HepG2 (cell line): Measurements from ENCODE around the gene EPX. TPM values are rescaled to one million over a fixed set of nuclear protein-coding genes. Genes with fewer than 3 reads are reported as not detected.

ENCODE experiments used
- ATAC-seq: fragments of 200-7000 bp; cut with Tn5 transposase; 3 replicates; pipeline ENCODE4 v1.9.1; 2020; ENCODE audit warnings: mild to moderate bottlenecking, moderate library complexity
- BruUV-seq: library from RNA; stranded (reverse); fragments of 400-500 nt; replicated peaks from 2 replicates; lab custom pipeline; 2021; lab: Mats Ljungman, UMichigan
- CTCF ChIA-PET: fragments of 300-600 bp; formaldehyde crosslinking; extraction: SDS; loops from one replicate; lab custom pipeline; 2021; ENCODE audit warnings: low total read pairs, inconsistent platforms, low intra/inter-chr PET ratio; lab: Yijun Ruan, JAX
- POLR2A ChIA-PET: fragments of 350-600 bp; sonication (Branson Sonifier 250); formaldehyde crosslinking; loops from one replicate; lab custom pipeline; 2020; ENCODE audit warnings: antibody characterized with exemption, inconsistent platforms; lab: Yijun Ruan, JAX
- DNase-seq: peaks from one replicate; pipeline ENCODE4 v3.0.0-alpha.2; 2015; ENCODE audit warnings: low spot score
- FAIRE-seq: peaks from 3 replicates; lab custom pipeline; 2011; peaks lifted over from hg19 to GRCh38; lab: Jason Lieb, UNC
- H2AFZ ChIP-seq: one replicate; pipeline ENCODE4 v1.6.1; 2011; ENCODE audit warnings: low read length, inconsistent platforms
- H3K27ac ChIP-seq: fragments of 300-600 bp; 3 replicates; pipeline ENCODE4 v1.8.0; 2011; ENCODE audit warnings: mixed run types, mild to moderate bottlenecking, mixed read lengths, low read length, inconsistent platforms; ENCODE audit not compliant: insufficient read depth; ENCODE audit errors: extremely low read length
- H3K27me3 ChIP-seq, 2 experiments: fragments of 200-600 bp in 1 of 2; 2 replicates in 1 of 2; 3 replicates in 1 of 2; pipeline versions ENCODE4 v1.6.0 to v1.8.0; 2011; ENCODE audit warnings: low read length in 2 of 2, mild to moderate bottlenecking in 2 of 2, moderate library complexity in 2 of 2, inconsistent platforms in 1 of 2; ENCODE audit not compliant: insufficient read depth in 2 of 2, control insufficient read depth in 1 of 2
- H3K36me3 ChIP-seq, 2 experiments: fragments of 200-600 bp in 1 of 2; replicated peaks in 1 of 2; 2 replicates in 1 of 2; 3 replicates in 1 of 2; pipeline versions ENCODE4 v1.5.1 to v1.8.0; 2011; ENCODE audit warnings: low read length in 2 of 2, inconsistent platforms in 1 of 2; ENCODE audit not compliant: insufficient read depth in 2 of 2, control insufficient read depth in 1 of 2
- H3K4me1 ChIP-seq: 2 replicates; pipeline ENCODE4 v1.5.1; 2012; ENCODE audit warnings: low read length, inconsistent platforms; ENCODE audit not compliant: insufficient read depth
- H3K4me2 ChIP-seq: 2 replicates; pipeline ENCODE4 v1.6.0; 2011; ENCODE audit warnings: low read depth, low read length, inconsistent platforms
- H3K4me3 ChIP-seq, 3 experiments: fragments of 200-600 bp in 1 of 3; sonication (generic), shearing (Covaris generic) in 1 of 3; replicated peaks in 1 of 3; 2 replicates each; pipeline ENCODE4 v1.5.1; 2011 to 2016; ENCODE audit warnings: low read length in 3 of 3, inconsistent platforms in 2 of 3, low read depth in 2 of 3, mild to moderate bottlenecking in 2 of 3, control low read depth in 1 of 3, mixed read lengths in 1 of 3; ENCODE audit not compliant: insufficient read depth in 1 of 3
- H3K79me2 ChIP-seq: one replicate; pipeline ENCODE4 v1.6.1; 2011; ENCODE audit warnings: low read length, inconsistent platforms; ENCODE audit not compliant: insufficient read depth
- H3K9ac ChIP-seq: 2 replicates; pipeline ENCODE4 v1.6.0; 2011; ENCODE audit warnings: mild to moderate bottlenecking, low read depth, low read length, inconsistent platforms; ENCODE audit not compliant: insufficient read depth
- H3K9me3 ChIP-seq: 2 replicates; pipeline ENCODE4 v1.5.1; 2012; ENCODE audit warnings: mild to moderate bottlenecking, low read length
- H4K20me1 ChIP-seq: 2 replicates; pipeline ENCODE4 v1.6.0; 2011; ENCODE audit warnings: inconsistent platforms, mild to moderate bottlenecking, low read length, moderate library complexity; ENCODE audit not compliant: insufficient read depth
- ATF7-NPFF ChIP-seq: sonication (generic); formaldehyde crosslinking; IDR thresholded peaks from 2 replicates; pipeline ENCODE4 v1.8.1; 2023; ENCODE audit warnings: mild to moderate bottlenecking, low read depth, missing genetic modification reagents, moderate library complexity
- HNRNPL ChIP-seq: fragments of 200-400 bp; formaldehyde crosslinking; IDR thresholded peaks from 2 replicates; pipeline ENCODE4 v1.6.1; 2017; ENCODE audit warnings: mild to moderate bottlenecking, low read depth, low read length
- JUN ChIP-seq: sonication (generic); formaldehyde crosslinking; IDR thresholded peaks from 2 replicates; pipeline ENCODE4 v1.4.0; 2020; ENCODE audit warnings: mild to moderate bottlenecking, missing genetic modification reagents
- NFE2L1 ChIP-seq: sonication (generic); formaldehyde crosslinking; IDR thresholded peaks from 2 replicates; pipeline ENCODE4 v1.4.0; 2020; ENCODE audit warnings: missing genetic modification reagents, mild to moderate bottlenecking, borderline replicate concordance
- SP2 ChIP-seq: sonication (generic); formaldehyde crosslinking; IDR thresholded peaks from 2 replicates; pipeline ENCODE4 v1.5.1; 2020; ENCODE audit warnings: mild to moderate bottlenecking, missing genetic modification reagents
- TBX2 ChIP-seq: sonication (generic); formaldehyde crosslinking; IDR thresholded peaks from 2 replicates; pipeline ENCODE4 v1.5.0; 2020; ENCODE audit warnings: missing genetic modification reagents, mild to moderate bottlenecking, borderline replicate concordance
- ZFP90 ChIP-seq: sonication (generic); formaldehyde crosslinking; IDR thresholded peaks from 2 replicates; pipeline ENCODE4 v1.8.0; 2022; ENCODE audit warnings: missing genetic modification reagents, mild to moderate bottlenecking, inconsistent platforms, borderline replicate concordance
- ZKSCAN5 ChIP-seq: sonication (generic); formaldehyde crosslinking; IDR thresholded peaks from 2 replicates; pipeline ENCODE4 v1.5.1; 2020; ENCODE audit warnings: mild to moderate bottlenecking, missing genetic modification reagents
- ZNF335 ChIP-seq: sonication (generic); formaldehyde crosslinking; IDR thresholded peaks from 2 replicates; pipeline ENCODE4 v1.4.0; 2020; ENCODE audit warnings: missing genetic modification reagents
- ZNF407 ChIP-seq: sonication (generic); formaldehyde crosslinking; IDR thresholded peaks from one replicate; pipeline ENCODE4 v1.5.1; 2020; ENCODE audit warnings: mild to moderate bottlenecking, missing genetic modification reagents; ENCODE audit errors: not compliant biosample characterization
- ZNF652 ChIP-seq: IDR thresholded peaks from 2 replicates; pipeline ENCODE4 v1.6.1; 2016; ENCODE audit warnings: low read depth, borderline replicate concordance
- ZSCAN12 ChIP-seq: sonication (generic); formaldehyde crosslinking; IDR thresholded peaks from 2 replicates; pipeline ENCODE4 v1.9.0; 2021; ENCODE audit warnings: mild to moderate bottlenecking, missing genetic modification reagents
- WGBS: methylation state at CpG from one replicate; pipeline ENCODE4 v1.1.6; 2017; ENCODE audit warnings: low lambda C conversion rate; 5-methylcytosine and 5-hydroxymethylcytosine counted together
- in situ Hi-C: cut with HindIII; loops from 2 replicates; pipeline ENCODE4 v1.10.0; 2017; ENCODE audit warnings: low pct_unique_long_range_greater_than_20kb; ENCODE audit not compliant: extremely low pct_ligation_motif_present
- intact Hi-C: fragments of 100-400 bp; cut with micrococcal nuclease; formaldehyde crosslinking; loops from one replicate; pipeline ENCODE4 v1.10.0; 2022; ENCODE audit not compliant: unreplicated experiment
- polyA plus RNA-seq, 8 experiments: library from polyadenylated mRNA; depleted of rRNA in 3 of 8; stranded (reverse) in 7 of 8; unstranded in 1 of 8; fragments of >200 nt; fragmentation: Illumina TruSeq in 4 of 8; extraction: Trizol in 4 of 8; gene quantifications; 2 replicates each; pipeline versions ENCODE4 v1.2.1 to v1.2.3, GENCODE V29; 2011 to 2016; ENCODE audit warnings: low read depth in 4 of 8, missing spikeins in 1 of 8, mixed read lengths in 1 of 8; ENCODE audit not compliant: insufficient read depth in 1 of 8
- total RNA-seq, 5 experiments: library from RNA; depleted of rRNA; stranded (reverse); fragments of >200 nt; fragmentation: Illumina TruSeq; extraction: Trizol; gene quantifications; 2 replicates each; pipeline ENCODE4 v1.2.3, GENCODE V29; 2016; ENCODE audit warnings: low read depth in 1 of 5
- TF ChIP-seq, protein P1 (sequence below): sonication (generic); formaldehyde crosslinking; IDR thresholded peaks from 2 replicates; pipeline ENCODE4 v1.5.1; 2020; ENCODE audit warnings: missing genetic modification reagents, mild to moderate bottlenecking, borderline replicate concordance

The EPX gene
- total and polyA plus RNA-seq, 2 of the 13 experiments (the other 11 are each of a cell fraction or from before 2014, with no cell fraction given), result not detected

GRCh38 chr17:58235821-58236220 lies 43.3 kb downstream of the EPX start:
- H3K27me3 ChIP-seq, result peaks cover 1 to 58% of the 10 kb centered on the region in 2 experiments
- H3K27ac ChIP-seq, result no peak overlapping the region
- intact Hi-C loops (no loop called here), in situ Hi-C loops (no loop called here)
- no TSS peak for BruUV-seq
- DNase-seq (no peak), FAIRE-seq (no peak), ATAC-seq (no peak)
- no peak overlapping the region for H3K9ac ChIP-seq
- no peaks in the 10 kb centered on the region for H3K4me1 ChIP-seq
- H4K20me1 ChIP-seq, result no peaks in the 10 kb centered on the region
- ChIA-PET CTCF (no interaction called here), POLR2A (no interaction called here)
- no peaks in the 10 kb centered on the region for H3K9me3 ChIP-seq
- no peak overlapping the region for H3K4me3 ChIP-seq
- H2AFZ ChIP-seq, result no peak overlapping the region
- no peaks in the 10 kb centered on the region for H3K79me2 ChIP-seq
- H3K36me3 ChIP-seq, result no peaks in the 10 kb centered on the region
- 0% methylated on average over 1 of the region's 1 CpG for WGBS
- H3K4me2 ChIP-seq, result no peak overlapping the region
- no peak for TF ChIP-seq ZKSCAN5 (CRISPR knock-in tag)
- no peak for TF ChIP-seq ZNF652 (CRISPR knock-in tag)
- no peak for TF ChIP-seq ZNF335 (CRISPR knock-in tag)
- TF ChIP-seq JUN, result no peak
- TF ChIP-seq NFE2L1 (CRISPR knock-in tag), result no peak
- no peak for TF ChIP-seq TBX2 (CRISPR knock-in tag)
- TF ChIP-seq ATF7-NPFF (CRISPR knock-in tag), result no peak
- TF ChIP-seq ZFP90, result no peak
- TF ChIP-seq, protein P1, sequence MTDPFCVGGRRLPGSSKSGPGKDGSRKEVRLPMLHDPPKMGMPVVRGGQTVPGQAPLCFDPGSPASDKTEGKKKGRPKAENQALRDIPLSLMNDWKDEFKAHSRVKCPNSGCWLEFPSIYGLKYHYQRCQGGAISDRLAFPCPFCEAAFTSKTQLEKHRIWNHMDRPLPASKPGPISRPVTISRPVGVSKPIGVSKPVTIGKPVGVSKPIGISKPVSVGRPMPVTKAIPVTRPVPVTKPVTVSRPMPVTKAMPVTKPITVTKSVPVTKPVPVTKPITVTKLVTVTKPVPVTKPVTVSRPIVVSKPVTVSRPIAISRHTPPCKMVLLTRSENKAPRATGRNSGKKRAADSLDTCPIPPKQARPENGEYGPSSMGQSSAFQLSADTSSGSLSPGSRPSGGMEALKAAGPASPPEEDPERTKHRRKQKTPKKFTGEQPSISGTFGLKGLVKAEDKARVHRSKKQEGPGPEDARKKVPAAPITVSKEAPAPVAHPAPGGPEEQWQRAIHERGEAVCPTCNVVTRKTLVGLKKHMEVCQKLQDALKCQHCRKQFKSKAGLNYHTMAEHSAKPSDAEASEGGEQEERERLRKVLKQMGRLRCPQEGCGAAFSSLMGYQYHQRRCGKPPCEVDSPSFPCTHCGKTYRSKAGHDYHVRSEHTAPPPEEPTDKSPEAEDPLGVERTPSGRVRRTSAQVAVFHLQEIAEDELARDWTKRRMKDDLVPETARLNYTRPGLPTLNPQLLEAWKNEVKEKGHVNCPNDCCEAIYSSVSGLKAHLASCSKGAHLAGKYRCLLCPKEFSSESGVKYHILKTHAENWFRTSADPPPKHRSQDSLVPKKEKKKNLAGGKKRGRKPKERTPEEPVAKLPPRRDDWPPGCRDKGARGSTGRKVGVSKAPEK, result no peak
- TF ChIP-seq SP2 (CRISPR knock-in tag), result no peak
- TF ChIP-seq HNRNPL, result no peak
- TF ChIP-seq ZNF407, result no peak
- no peak for TF ChIP-seq ZSCAN12
